Daoy (cell line): Measurements from ENCODE around the gene NDST4. TPM values are rescaled to one million over a fixed set of nuclear protein-coding genes. Genes with fewer than 3 reads are reported as not detected.
A peak's percentile ranks its signal among the peaks of the same experiment; 100 is the strongest.
"Not testable (repeated sequence)": the region's sequence is repeated elsewhere in the genome, so short reads cannot be mapped to it uniquely, and the experiment has no call there.

Experiments used
- DNase-seq: peaks from one replicate; pipeline ENCODE4 v3.0.0-alpha.2; 2015; ENCODE audit warnings: low read depth
- total RNA-seq: library from RNA; depleted of rRNA; stranded (reverse); fragments of >200 nt; shearing (Covaris generic); gene quantifications from 2 replicates; pipeline ENCODE4 v1.2.3, GENCODE V29; 2014

Gene NDST4
- total RNA-seq, 1 experiment from 2014 or later = not detected

GRCh38 chr4:115054836-115055235, 58.6 kb downstream of the NDST4 start:
- no peak for DNase-seq

- no peak for DNase-seq
Observed at GRCh38 chr4:115053313-115053712, 60.1 kb downstream of the NDST4 start.

GRCh38 chr4:115042496-115042895, 70.9 kb downstream of the NDST4 start:
- peak; percentile 2 for DNase-seq

- DNase-seq = no peak
Observed at GRCh38 chr4:115030281-115030680, 83.1 kb downstream of the NDST4 start.

GRCh38 chr4:115028682-115029410, 84.6 kb downstream of the NDST4 start:
- no peak for DNase-seq

GRCh38 chr4:114999880-115000279, 113.5 kb downstream of the NDST4 start:
- no peak for DNase-seq

GRCh38 chr4:114998316-114998715, 115.1 kb downstream of the NDST4 start:
- DNase-seq = no peak

GRCh38 chr4:114997576-114998247, 115.7 kb downstream of the NDST4 start:
- no peak for DNase-seq

GRCh38 chr4:114986133-114986532, 127.3 kb downstream of the NDST4 start:
- DNase-seq = no peak

GRCh38 chr4:114980932-114981708, 132.3 kb downstream of the NDST4 start:
- no peak for DNase-seq

GRCh38 chr4:114980399-114980798, 133.0 kb downstream of the NDST4 start:
- DNase-seq = not testable (repeated sequence)

GRCh38 chr4:114976901-114977300, 136.5 kb downstream of the NDST4 start:
- no peak for DNase-seq

- DNase-seq = no peak
Observed at GRCh38 chr4:114964026-114964425, 149.4 kb downstream of the NDST4 start.

- DNase-seq = no peak
Observed at GRCh38 chr4:114945616-114946015, 167.8 kb downstream of the NDST4 start.

- no peak for DNase-seq
Observed at GRCh38 chr4:114941503-114941902, 171.9 kb downstream of the NDST4 start.

- no peak for DNase-seq
Observed at GRCh38 chr4:114927881-114928280, 185.5 kb downstream of the NDST4 start.

GRCh38 chr4:114926583-114926982, 186.8 kb downstream of the NDST4 start:
- DNase-seq = no peak

- DNase-seq = no peak
Observed at GRCh38 chr4:114924311-114924710, 189.1 kb downstream of the NDST4 start.

- no peak for DNase-seq
Observed at GRCh38 chr4:114922592-114922933, 190.9 kb downstream of the NDST4 start.

- DNase-seq = peak; percentile 6
Observed at GRCh38 chr4:114921790-114922591, 191.4 kb downstream of the NDST4 start.

GRCh38 chr4:114921191-114921590, 192.2 kb downstream of the NDST4 start:
- DNase-seq = no peak

- peak; percentile 5 for DNase-seq
Observed at GRCh38 chr4:114911111-114911510, 202.3 kb downstream of the NDST4 start.
